ENCODE data around the gene AIP. TPM values are rescaled to one million over a fixed set of nuclear protein-coding genes. Genes with fewer than 3 reads are reported as not detected.

The AIP gene
- total and polyA plus RNA-seq, 2 donors (not counting 3 experiments of a cell fraction or from before 2014, with no cell fraction given): 46.3 to 114 TPM

GRCh38 chr11:67452141-67452952 is 30.5 kb upstream of the AIP start, which contains the start of gene GPR152:
Gene GPR152 (minus strand): TSS chr11:67452729. CDS start chr11:67452724, 5 bp downstream.
- TF ChIP-seq CTCF (IDR thresholded peaks at IDR 0.05; ENCODE audit: extremely low read depth in 1 of 2, insufficient read depth in 1 of 2, low read depth in 1 of 2, low read length in 2 of 2) (peak; percentile 17 to 47), MAX (IDR thresholded peaks at IDR 0.05; ENCODE audit: insufficient read depth, insufficient read length) (no peak), MYC (IDR thresholded peaks at IDR 0.05; ENCODE audit: low read depth, low read length) (no peak)

More at GRCh38 chr11:67452141-67452952, 30.5 kb upstream of the AIP start, which contains the start of gene GPR152:
- no peaks in the 10 kb centered on the region for H3K79me2 ChIP-seq (ENCODE audit: control insufficient read depth, insufficient read depth, low read length)
- BruUV-seq (replicated peaks): no TSS peak
- H2AFZ ChIP-seq (ENCODE audit: low read depth, low read length): peak within 1 kb of the TSS; percentile 97
- ChIA-PET CTCF (interaction anchor here (0.7 to 1.4 kb wide), 9 partner anchors 9 to 61 kb away, joined by 3 to 10 read pairs (median 4); partner anchors contain the start of genes AIP, CORO1B, PPP1CA and RAD9A), POLR2A (interaction anchor here (1.5 kb wide), 1 partner anchor 8 kb away, joined by 4 read pairs; no protein-coding TSS in a partner anchor)
- H3K36me3 ChIP-seq (ENCODE audit: control insufficient read depth in 2 of 2, extremely low read depth in 1 of 2, insufficient read depth in 2 of 2, low read length in 2 of 2): no peaks in the 10 kb centered on the region
- dilution Hi-C loops (cut with MboI; ENCODE audit: extremely low pct_ligation_motif_present, low sequenced_read_pairs) (no loop called here), intact Hi-C loops (cut with micrococcal nuclease) (loop anchor here (1.0 kb wide), 1 partner anchor 56 kb away; the partner anchor contains the start of gene CDK2AP2)
- H3K9me1 ChIP-seq (replicated peaks; ENCODE audit: control insufficient read depth, extremely low read depth, insufficient read depth, low read length): no peaks in the 10 kb centered on the region
- no peaks in the 10 kb centered on the region for H4K20me1 ChIP-seq (replicated peaks; ENCODE audit: control insufficient read depth, extremely low read depth, insufficient read depth, low read length)
- no peak within 1 kb of the TSS for H3K9ac ChIP-seq (replicated peaks; ENCODE audit: extremely low read depth, insufficient read depth, low read length)
- H3K27me3 ChIP-seq (ENCODE audit: control insufficient read depth in 2 of 2, insufficient read depth in 2 of 2, low read length in 2 of 2): no peaks in the 10 kb centered on the region
- peaks cover 7% of the 10 kb centered on the region for H3K4me1 ChIP-seq (ENCODE audit: control insufficient read depth, extremely low read depth, insufficient read depth, low read length)
- FAIRE-seq (peak; percentile 85), DNase-seq (ENCODE audit: low read depth, low spot score) (peak; percentile 32)
- H3K4me2 ChIP-seq (ENCODE audit: insufficient read depth, low read length): peak within 1 kb of the TSS; percentile 64
- H3K4me3 ChIP-seq (replicated peaks in 1 of 3; ENCODE audit: insufficient read depth in 1 of 3, low read depth in 1 of 3, low read length in 3 of 3): peak within 1 kb of the TSS in 2 of 3 experiments; percentile 26 to 32
- H3K27ac ChIP-seq (ENCODE audit: insufficient read depth, low read depth, low read length): no peak within 1 kb of the TSS
- H3K9me3 ChIP-seq (replicated peaks; ENCODE audit: control insufficient read depth, insufficient read depth, low read length): no peaks in the 10 kb centered on the region

All from endothelial cell of umbilical vein (primary cell).